SJCRH30 (cell line): ENCODE data around the gene LSG1. TPM values are rescaled to one million over a fixed set of nuclear protein-coding genes. Genes with fewer than 3 reads are reported as not detected.
A peak's percentile ranks its signal among the peaks of the same experiment; 100 is the strongest.

Experiments
- DNase-seq, 2 experiments: peaks; one replicate each; pipeline ENCODE4 v3.0.0-alpha.2; 2015 to 2020
- H3K27ac ChIP-seq: fragments of 250-450 bp; sonication (Bioruptor Pico); 2 replicates; pipeline ENCODE4 v1.5.1; 2020; ENCODE audit warnings: mild to moderate bottlenecking, moderate library complexity
- H3K27me3 ChIP-seq: fragments of 250-450 bp; sonication (Bioruptor Pico); 2 replicates; pipeline ENCODE4 v1.5.1; 2020; ENCODE audit warnings: mild to moderate bottlenecking, moderate library complexity
- H3K36me3 ChIP-seq: fragments of 250-450 bp; sonication (Bioruptor Pico); 2 replicates; pipeline ENCODE4 v1.5.1; 2020; ENCODE audit warnings: mild to moderate bottlenecking, moderate library complexity
- H3K4me1 ChIP-seq: fragments of 250-450 bp; sonication (Bioruptor Pico); 2 replicates; pipeline ENCODE4 v1.5.1; 2020; ENCODE audit warnings: mild to moderate bottlenecking, moderate library complexity
- H3K4me3 ChIP-seq: fragments of 250-450 bp; sonication (Bioruptor Pico); 2 replicates; pipeline ENCODE4 v1.5.1; 2020; ENCODE audit warnings: mild to moderate bottlenecking, moderate library complexity
- H3K9me3 ChIP-seq: fragments of 250-450 bp; sonication (Bioruptor Pico); replicated peaks from 2 replicates; pipeline ENCODE4 v1.5.1; 2020; ENCODE audit warnings: mild to moderate bottlenecking, moderate library complexity
- total RNA-seq: library from RNA; depleted of rRNA; stranded (reverse); fragments of >200 nt; shearing (Covaris generic); gene quantifications from 2 replicates; pipeline ENCODE4 v1.2.3, GENCODE V29; 2014

The LSG1 gene
- total RNA-seq, 1 experiment from 2014 or later, result 35.6 TPM

DNA sequence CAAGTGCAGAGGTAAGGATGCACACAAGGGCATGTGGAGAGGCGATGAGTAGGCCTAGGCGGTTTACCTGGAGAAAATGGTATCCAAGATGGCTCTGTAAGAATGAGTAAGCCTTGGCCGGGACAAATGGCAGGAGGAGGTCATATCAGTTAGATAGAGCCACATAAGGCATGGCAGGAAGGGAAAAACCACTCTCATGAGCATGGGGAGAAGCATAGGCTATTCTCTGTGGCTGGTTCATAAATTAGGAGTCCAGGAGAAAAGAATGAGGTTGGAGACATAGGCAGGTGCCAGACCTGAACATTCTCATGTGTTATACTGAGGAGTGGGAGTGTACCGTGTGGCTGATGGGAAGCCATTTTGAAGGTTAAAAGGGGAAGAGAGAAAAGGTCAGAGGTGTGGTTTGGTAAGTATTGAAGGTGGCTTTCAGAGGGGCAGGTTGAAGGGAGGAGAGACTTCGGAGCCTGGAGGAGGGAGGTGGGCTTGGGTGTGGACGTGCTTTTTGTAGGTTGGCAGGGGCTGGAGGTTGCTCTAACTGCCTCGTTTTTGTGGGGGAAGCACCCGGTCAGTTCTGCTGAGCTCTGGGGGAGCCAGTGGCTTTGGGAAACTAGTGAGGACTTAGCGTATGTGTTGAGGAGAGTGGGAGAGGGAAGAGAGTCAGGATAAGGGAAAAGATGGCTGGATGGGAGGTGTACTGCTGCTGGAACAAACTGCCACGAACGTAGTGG lies 9.1 kb upstream of the LSG1 start:
- no peaks in the 10 kb centered on the region for H3K36me3 ChIP-seq
- no peak for DNase-seq
- peaks cover 12% of the 10 kb centered on the region for H3K4me1 ChIP-seq
- no peaks in the 10 kb centered on the region for H3K9me3 ChIP-seq
- no peak overlapping the region for H3K4me3 ChIP-seq
- no peaks in the 10 kb centered on the region for H3K27me3 ChIP-seq
- H3K27ac ChIP-seq, result no peak overlapping the region

DNA sequence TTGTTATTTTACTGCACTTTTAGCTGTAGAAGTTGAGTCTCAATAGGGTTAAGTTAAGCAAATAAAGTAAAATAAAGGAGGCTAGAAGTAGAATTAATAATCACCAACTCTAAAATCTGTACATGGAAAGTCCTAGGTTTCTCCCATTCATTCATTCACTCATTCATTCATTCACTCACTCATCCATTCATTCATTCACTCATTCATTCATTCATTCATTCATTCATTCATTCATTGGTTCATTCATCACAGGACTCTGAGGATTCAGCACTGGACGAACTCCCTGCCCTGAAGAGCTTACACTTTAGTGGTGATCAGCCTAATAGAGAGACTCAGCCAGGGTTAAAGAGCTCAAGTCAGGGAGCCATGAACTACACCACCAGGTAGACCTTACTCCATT lies 4.5 kb upstream of the LSG1 start:
- Histone ChIP-seq H3K27me3 (no peaks in the 10 kb centered on the region), H3K36me3 (no peaks in the 10 kb centered on the region), H3K9me3 (no peaks in the 10 kb centered on the region), H3K4me1 (no peaks in the 10 kb centered on the region), H3K4me3 (no peak overlapping the region), H3K27ac (no peak overlapping the region)
- no peak for DNase-seq

DNA sequence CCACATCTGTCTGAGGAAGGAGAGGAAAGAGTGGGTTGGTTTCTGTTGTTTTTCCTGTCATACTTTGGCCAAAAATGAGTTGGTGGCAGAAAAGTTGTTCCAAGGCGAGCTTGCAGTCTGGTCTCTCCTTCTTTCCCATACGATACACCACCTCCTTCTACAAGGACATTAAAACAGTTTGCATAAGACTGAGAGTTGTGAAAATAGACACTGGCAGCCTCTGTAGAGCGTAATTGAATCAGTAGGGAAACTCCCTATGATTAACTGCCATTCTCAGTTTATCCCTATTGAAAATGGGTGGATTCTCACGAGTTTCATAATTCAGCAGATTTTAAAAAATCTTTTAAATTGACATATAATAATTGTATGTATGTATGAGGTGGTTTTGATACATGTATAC lies 3.7 kb upstream of the LSG1 start:
- peaks cover 4% of the 10 kb centered on the region; the same call in 1 of the 2 replicates for H3K4me1 ChIP-seq
- H3K36me3 ChIP-seq, result no peaks in the 10 kb centered on the region
- H3K27ac ChIP-seq, result no peak overlapping the region
- H3K27me3 ChIP-seq, result no peaks in the 10 kb centered on the region
- H3K4me3 ChIP-seq, result no peak overlapping the region
- no peak for DNase-seq
- no peaks in the 10 kb centered on the region for H3K9me3 ChIP-seq

GRCh38 chr3:194675081-194675640 lies 3.2 kb upstream of the LSG1 start:
- H3K9me3 ChIP-seq, result no peaks in the 10 kb centered on the region
- no peaks in the 10 kb centered on the region for H3K27me3 ChIP-seq
- no peak overlapping the region for H3K27ac ChIP-seq
- no peaks in the 10 kb centered on the region for H3K36me3 ChIP-seq
- no peak for DNase-seq
- H3K4me3 ChIP-seq, result no peak overlapping the region
- peaks cover 4% of the 10 kb centered on the region; the same call in 1 of the 2 replicates for H3K4me1 ChIP-seq

DNA sequence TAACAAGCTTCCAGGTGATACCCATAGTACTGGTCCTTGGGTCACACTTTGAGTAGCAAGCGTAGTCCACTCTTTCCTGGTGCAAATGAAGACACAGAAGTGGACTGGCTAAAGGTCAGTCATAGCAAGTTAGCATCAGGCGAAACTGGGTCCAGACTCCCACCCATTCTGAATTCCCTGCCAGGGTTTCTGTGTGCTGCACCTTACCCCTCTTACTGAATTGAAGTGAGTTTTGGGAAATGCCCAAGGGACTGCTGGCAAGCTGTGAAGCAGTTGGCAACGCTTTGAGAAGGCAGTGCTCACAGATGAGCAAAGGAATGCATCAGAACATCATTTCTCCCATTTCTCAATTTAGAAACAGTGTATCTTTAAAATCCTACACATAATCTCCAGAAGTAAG lies 1.8 kb upstream of the LSG1 start:
- no peak overlapping the region for H3K4me3 ChIP-seq
- peaks cover 4% of the 10 kb centered on the region; the same call in 1 of the 2 replicates for H3K4me1 ChIP-seq
- no peaks in the 10 kb centered on the region; the same call in 1 of the 2 replicates for H3K36me3 ChIP-seq
- no peaks in the 10 kb centered on the region for H3K9me3 ChIP-seq
- DNase-seq, result no peak
- no peak overlapping the region for H3K27ac ChIP-seq
- H3K27me3 ChIP-seq, result no peaks in the 10 kb centered on the region

DNA sequence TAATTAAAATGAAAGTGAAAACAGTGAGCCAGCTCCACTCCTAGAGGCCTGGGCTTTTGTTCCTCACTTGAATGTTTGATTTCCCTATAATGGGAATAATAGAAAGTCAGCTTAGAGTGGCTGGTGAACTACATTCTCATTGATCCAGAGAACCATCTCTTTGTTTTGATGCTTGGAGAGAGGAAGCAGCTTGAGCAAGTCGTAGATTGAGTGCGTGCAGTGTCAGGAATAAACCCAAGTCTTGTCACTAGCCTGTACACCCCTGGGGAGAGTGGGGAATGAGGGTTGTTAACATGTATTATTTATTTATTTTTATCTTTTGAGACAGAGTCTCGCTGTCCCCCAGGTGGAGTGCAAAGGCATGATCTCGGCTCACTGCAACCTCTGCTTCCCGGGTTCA lies 885 bp upstream of the LSG1 start:
- H3K27ac ChIP-seq, result peak overlapping the region; percentile 96; the same call in 1 of the 2 replicates
- H3K4me1 ChIP-seq, result peaks cover 4% of the 10 kb centered on the region; the same call in 1 of the 2 replicates
- H3K36me3 ChIP-seq, result no peaks in the 10 kb centered on the region; the same call in 1 of the 2 replicates
- no peak for DNase-seq
- no peaks in the 10 kb centered on the region for H3K9me3 ChIP-seq
- peak overlapping the region; percentile 75 for H3K4me3 ChIP-seq
- H3K27me3 ChIP-seq, result no peaks in the 10 kb centered on the region

- peak overlapping the region; percentile 96 for H3K27ac ChIP-seq
- H3K9me3 ChIP-seq, result no peaks in the 10 kb centered on the region
- no peaks in the 10 kb centered on the region; the same call in 1 of the 2 replicates for H3K36me3 ChIP-seq
- peak overlapping the region; percentile 75 for H3K4me3 ChIP-seq
- peak in 1 of 2 experiments; percentile 38 for DNase-seq
- no peaks in the 10 kb centered on the region for H3K27me3 ChIP-seq
- H3K4me1 ChIP-seq, result peaks cover 4% of the 10 kb centered on the region; the same call in 1 of the 2 replicates
Measured at GRCh38 chr3:194671511-194671899, 486 bp downstream of the LSG1 start.

DNA sequence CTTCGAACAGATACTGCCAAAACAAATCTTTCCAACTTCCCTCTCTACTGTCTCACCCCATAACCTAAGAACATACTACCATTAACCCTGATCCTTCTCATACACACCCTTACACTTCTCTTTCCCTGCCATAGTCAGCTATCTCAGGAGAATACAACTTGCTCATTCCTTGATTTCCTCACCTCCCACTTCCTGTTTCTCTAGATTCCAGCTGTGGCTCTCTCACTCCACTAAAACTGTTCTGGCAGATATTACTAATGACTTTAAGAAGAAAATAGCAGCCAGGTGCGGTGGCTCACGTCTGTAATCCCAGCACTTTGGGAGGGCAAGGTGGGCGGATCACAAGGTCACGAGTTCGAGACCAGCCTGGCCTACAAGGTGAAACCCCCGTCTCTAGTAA lies 4.6 kb downstream of the LSG1 start:
- H3K4me1 ChIP-seq, result peaks cover 4% of the 10 kb centered on the region; the same call in 1 of the 2 replicates
- H3K27me3 ChIP-seq, result no peaks in the 10 kb centered on the region
- no peaks in the 10 kb centered on the region for H3K9me3 ChIP-seq
- H3K27ac ChIP-seq, result no peak overlapping the region
- no peak for DNase-seq
- peaks cover 9% of the 10 kb centered on the region for H3K36me3 ChIP-seq
- H3K4me3 ChIP-seq, result no peak overlapping the region

DNA sequence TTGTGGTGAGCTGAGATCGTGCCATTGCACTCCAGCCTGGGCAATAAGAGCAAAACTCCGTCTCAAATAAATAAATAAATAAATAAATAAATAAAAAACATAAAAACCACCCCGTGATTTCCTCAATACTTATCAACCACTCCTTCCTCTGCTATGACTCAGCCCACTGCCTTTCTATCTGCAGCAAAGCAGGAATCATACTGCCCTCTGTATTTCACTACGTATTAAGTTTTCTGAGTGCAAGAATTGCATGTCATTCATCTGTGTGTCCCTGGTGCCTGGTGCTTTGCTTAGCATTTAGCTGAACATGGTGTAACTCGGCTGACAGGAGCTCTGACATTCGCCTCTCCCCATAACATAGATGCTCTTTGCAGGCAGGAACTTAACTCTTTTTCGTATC lies 7.1 kb downstream of the LSG1 start:
- no peaks in the 10 kb centered on the region for H3K9me3 ChIP-seq
- H3K4me3 ChIP-seq, result no peak overlapping the region
- no peaks in the 10 kb centered on the region for H3K4me1 ChIP-seq
- peaks cover 20% of the 10 kb centered on the region for H3K36me3 ChIP-seq
- no peak for DNase-seq
- no peak overlapping the region for H3K27ac ChIP-seq
- H3K27me3 ChIP-seq, result no peaks in the 10 kb centered on the region

DNA sequence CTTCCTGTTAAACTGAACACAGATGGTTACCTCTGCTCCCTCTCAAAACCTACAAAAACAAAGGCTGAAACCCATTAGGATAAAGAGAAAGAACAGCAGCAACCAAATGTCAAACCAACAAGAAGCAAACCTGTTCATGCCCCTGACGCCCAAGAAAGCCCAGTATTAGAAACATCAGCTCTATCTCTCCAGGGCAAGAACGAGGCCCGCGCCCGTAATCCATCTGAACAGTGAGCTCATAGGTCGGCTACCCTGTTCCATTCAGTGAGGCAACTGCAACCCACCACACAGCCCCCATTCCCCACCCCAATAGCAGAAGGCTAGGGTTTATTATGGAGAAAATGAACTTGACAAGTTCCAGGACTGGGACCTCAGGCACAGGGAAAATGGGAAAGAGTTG lies 10.0 kb downstream of the LSG1 start:
- H3K9me3 ChIP-seq, result no peaks in the 10 kb centered on the region
- peaks cover 41% of the 10 kb centered on the region for H3K36me3 ChIP-seq
- H3K4me1 ChIP-seq, result no peaks in the 10 kb centered on the region
- no peaks in the 10 kb centered on the region for H3K27me3 ChIP-seq
- no peak overlapping the region for H3K4me3 ChIP-seq
- no peak overlapping the region for H3K27ac ChIP-seq
- no peak for DNase-seq

DNA sequence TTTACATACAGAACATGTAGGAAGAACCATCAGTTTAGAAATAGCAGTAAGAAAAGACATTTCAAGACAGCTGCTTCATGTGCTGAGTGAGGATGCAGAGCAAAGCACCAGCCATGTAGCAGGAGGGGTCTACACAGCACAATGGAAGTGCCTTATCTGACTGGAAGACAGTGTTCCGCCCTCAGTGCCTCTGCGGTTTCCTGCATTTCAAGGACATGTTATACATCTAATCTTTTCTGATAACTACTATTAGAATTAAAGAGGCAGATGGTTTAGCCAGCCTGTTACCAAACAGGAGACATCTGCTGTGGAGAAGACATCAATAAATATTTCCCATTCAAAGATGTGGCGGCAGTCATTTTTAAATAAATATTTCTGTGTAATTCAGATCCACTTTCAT lies 10.6 kb downstream of the LSG1 start:
- Histone ChIP-seq H3K36me3 (peaks cover 41% of the 10 kb centered on the region), H3K4me3 (no peak overlapping the region), H3K9me3 (no peaks in the 10 kb centered on the region), H3K27ac (no peak overlapping the region), H3K4me1 (no peaks in the 10 kb centered on the region), H3K27me3 (no peaks in the 10 kb centered on the region)
- DNase-seq, result no peak

GRCh38 chr3:194659778-194660177 lies 12.2 kb downstream of the LSG1 start:
- no peak overlapping the region for H3K27ac ChIP-seq
- H3K36me3 ChIP-seq, result peaks cover 43% of the 10 kb centered on the region

DNA sequence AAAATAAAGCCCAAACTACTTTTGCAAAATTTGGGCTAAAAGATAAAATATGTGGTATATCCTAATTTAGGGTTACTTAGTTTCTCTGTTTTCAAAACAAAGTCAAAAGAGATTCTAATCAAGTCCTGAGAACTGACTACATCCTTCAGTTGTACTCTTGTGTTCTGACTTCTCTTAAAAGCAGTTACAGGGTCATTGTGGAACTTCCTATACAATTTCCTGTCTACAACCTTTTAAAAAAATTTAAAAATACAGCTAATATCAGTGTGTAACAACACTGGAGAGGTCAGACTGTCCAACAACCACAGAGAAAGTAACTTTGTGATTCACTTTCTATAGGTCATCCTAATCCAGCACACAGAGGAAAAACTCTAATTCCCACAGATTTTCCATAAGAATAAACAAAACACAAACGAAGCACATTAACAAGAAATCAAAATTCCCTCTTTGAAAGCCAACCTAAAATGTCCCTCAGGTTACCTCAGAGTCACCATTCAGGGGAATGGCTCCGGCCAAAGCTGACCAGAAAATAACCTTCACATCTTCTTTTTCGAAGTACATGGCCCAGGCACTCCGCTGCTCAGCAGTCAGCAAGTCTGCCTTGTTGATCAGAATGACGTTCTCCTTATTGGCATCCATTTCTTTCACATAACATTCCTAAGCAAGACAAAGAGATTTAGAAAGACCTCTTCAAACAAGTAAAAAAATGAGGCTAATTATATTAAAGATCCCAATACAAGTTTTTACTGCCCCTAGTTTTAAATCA lies 13.3 kb downstream of the LSG1 start:
- Histone ChIP-seq H3K36me3 (peaks cover 48% of the 10 kb centered on the region), H3K4me3 (no peak overlapping the region), H3K9me3 (no peaks in the 10 kb centered on the region), H3K27ac (no peak overlapping the region), H3K4me1 (no peaks in the 10 kb centered on the region), H3K27me3 (no peaks in the 10 kb centered on the region)
- DNase-seq, result no peak

More at GRCh38 chr3:194659778-194660177, 12.2 kb downstream of the LSG1 start:
- H3K9me3 ChIP-seq, result no peaks in the 10 kb centered on the region
- no peak for DNase-seq
- H3K4me3 ChIP-seq, result no peak overlapping the region
- H3K4me1 ChIP-seq, result no peaks in the 10 kb centered on the region
- H3K27me3 ChIP-seq, result no peaks in the 10 kb centered on the region

DNA sequence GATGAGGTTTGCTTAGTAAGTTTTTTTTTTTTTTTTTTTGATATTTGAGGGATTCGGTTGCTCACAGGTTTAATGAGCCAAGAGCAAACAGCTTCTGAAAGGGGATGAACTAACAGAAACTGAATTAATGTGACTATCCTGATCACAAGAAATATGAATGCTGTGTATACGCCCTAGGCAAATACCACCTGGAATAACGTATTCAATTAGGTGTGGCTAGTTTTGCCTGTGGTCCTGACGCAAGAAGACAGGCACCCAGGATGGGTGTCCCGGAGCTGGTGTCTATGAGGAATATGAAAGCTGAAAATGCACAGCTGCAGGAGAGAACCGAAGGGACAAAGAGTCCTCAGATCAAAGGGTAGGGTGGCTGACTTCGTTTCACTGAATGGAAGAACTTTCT lies 14.6 kb downstream of the LSG1 start:
- Histone ChIP-seq H3K36me3 (peaks cover 52% of the 10 kb centered on the region), H3K4me3 (no peak overlapping the region), H3K27ac (no peak overlapping the region), H3K27me3 (no peaks in the 10 kb centered on the region), H3K4me1 (no peaks in the 10 kb centered on the region), H3K9me3 (no peaks in the 10 kb centered on the region)
- no peak for DNase-seq

- no peaks in the 10 kb centered on the region for H3K9me3 ChIP-seq
- H3K27ac ChIP-seq, result no peak overlapping the region
- H3K27me3 ChIP-seq, result no peaks in the 10 kb centered on the region
- H3K4me3 ChIP-seq, result no peak overlapping the region
- DNase-seq, result no peak
- H3K36me3 ChIP-seq, result peaks cover 62% of the 10 kb centered on the region
- H3K4me1 ChIP-seq, result no peaks in the 10 kb centered on the region
Measured at GRCh38 chr3:194654443-194654842, 17.5 kb downstream of the LSG1 start.
